ENCODE measurements around the gene OR2T27. TPM values are rescaled to one million over a fixed set of nuclear protein-coding genes. Genes with fewer than 3 reads are reported as not detected.
"Not testable (repeated sequence)": the region's sequence is repeated elsewhere in the genome, so short reads cannot be mapped to it uniquely, and the experiment has no call there.

The OR2T27 gene
- total RNA-seq = not detected

DNA sequence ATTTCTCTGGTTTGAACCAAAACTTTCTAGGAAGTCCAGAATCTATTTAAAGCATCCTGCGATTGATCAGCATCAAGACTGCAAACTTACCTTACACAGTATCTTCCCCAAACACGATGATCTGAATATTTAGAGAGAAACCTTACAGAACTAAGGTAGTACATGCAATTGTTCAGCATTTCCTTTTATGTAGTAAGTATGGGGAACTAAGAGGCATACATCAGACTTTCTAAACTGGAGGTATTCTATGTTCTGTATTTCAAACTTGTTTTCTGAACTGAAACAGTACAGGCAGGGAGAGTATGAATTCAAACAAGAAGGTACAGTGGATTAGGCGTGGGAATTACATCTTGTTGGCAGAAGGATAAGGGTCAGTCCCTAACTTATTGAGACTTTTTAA lies at the start of gene OR2T27:
TSS of gene OR2T27 (minus strand) at position 175 of the 400 bp plus-strand sequence. CDS start 4,644 bp downstream, outside the sequence.
- not testable (repeated sequence) for H3K27ac Mint-ChIP-seq; H3K9me3 Mint-ChIP-seq; ATAC-seq (replicated peaks); H3K4me3 Mint-ChIP-seq; H3K36me3 Mint-ChIP-seq (ENCODE audit: low read depth); H3K27me3 Mint-ChIP-seq; H3K4me1 Mint-ChIP-seq

DNA sequence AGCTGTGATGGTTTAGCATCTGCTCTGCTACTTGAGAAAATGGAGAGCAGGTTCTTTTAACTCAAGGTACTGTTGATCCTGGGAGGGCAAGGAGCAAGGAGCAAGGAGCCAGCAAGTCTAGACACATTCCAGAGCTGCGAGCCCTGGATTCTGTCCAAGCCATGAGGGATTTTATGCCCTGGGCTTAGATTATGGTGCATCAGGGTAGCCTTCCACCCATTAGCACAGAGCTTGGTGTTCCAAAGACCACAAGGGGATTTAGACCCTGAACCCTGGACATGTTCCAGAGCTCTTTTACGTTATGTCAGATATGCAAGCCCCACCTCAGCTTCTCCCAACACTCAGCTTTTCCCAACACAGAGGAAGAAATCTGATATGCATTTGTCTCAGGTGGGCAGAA lies 49.3 kb upstream of the OR2T27 start:
- no peak overlapping the region for H3K27ac Mint-ChIP-seq
- H3K27me3 Mint-ChIP-seq = peaks cover 18% of the 10 kb centered on the region

DNA sequence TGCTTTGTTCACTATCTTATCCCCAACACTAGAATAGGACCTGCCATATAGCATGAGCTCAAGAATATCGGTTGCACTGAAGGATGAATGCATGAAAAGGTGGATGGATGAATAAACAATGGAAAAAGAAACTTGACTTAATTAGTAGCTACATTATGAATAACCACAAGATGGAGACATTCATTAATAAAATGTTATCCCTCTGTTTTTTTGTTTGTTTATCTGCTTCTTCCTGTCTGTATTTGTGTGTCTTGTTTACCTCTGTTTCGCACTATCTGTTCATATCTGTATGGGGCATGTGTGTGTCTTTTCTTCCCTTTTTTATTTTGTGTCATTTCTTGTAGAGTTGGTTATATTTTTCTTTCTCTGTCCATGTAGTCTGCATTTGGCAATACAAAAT lies 48.3 kb upstream of the OR2T27 start:
- Mint-ChIP-seq H3K4me3 (no peak overlapping the region), H3K4me1 (no peaks in the 10 kb centered on the region), H3K27ac (no peak overlapping the region), H3K27me3 (peaks cover 15% of the 10 kb centered on the region), H3K36me3 (ENCODE audit: low read depth) (no peaks in the 10 kb centered on the region), H3K9me3 (no peaks in the 10 kb centered on the region)
- no peak for ATAC-seq (replicated peaks)

More for the DNA sequence above, 49.3 kb upstream of the OR2T27 start:
- H3K9me3 Mint-ChIP-seq = no peaks in the 10 kb centered on the region
- ATAC-seq (replicated peaks) = no peak
- no peaks in the 10 kb centered on the region for H3K36me3 Mint-ChIP-seq (ENCODE audit: low read depth)
- no peak overlapping the region for H3K4me3 Mint-ChIP-seq
- no peaks in the 10 kb centered on the region for H3K4me1 Mint-ChIP-seq

GRCh38 chr1:248702714-248703113 lies 47.4 kb upstream of the OR2T27 start, which contains the start of gene OR14I1:
OR14I1 (minus strand) TSS chr1:248702766.
- peak; percentile 23 for ATAC-seq (replicated peaks)
- Mint-ChIP-seq H3K9me3 (no peaks in the 10 kb centered on the region), H3K27ac (no peak within 1 kb of the TSS), H3K4me1 (no peaks in the 10 kb centered on the region), H3K4me3 (no peak within 1 kb of the TSS), H3K27me3 (peaks cover 12% of the 10 kb centered on the region), H3K36me3 (ENCODE audit: low read depth) (no peaks in the 10 kb centered on the region)

- H3K27ac Mint-ChIP-seq = no peak overlapping the region
- no peaks in the 10 kb centered on the region for H3K36me3 Mint-ChIP-seq (ENCODE audit: low read depth)
- H3K4me1 Mint-ChIP-seq = no peaks in the 10 kb centered on the region
- H3K9me3 Mint-ChIP-seq = no peaks in the 10 kb centered on the region
- no peak overlapping the region for H3K4me3 Mint-ChIP-seq
- no peak for ATAC-seq (replicated peaks)
- H3K27me3 Mint-ChIP-seq = peaks cover 14% of the 10 kb centered on the region
These were observed 43.8 kb upstream of the OR2T27 start for GRCh38 chr1:248699099-248699498.

GRCh38 chr1:248697907-248698306 lies 42.6 kb upstream of the OR2T27 start:
- Mint-ChIP-seq H3K27me3 (peaks cover 14% of the 10 kb centered on the region), H3K27ac (no peak overlapping the region), H3K4me1 (no peaks in the 10 kb centered on the region), H3K4me3 (no peak overlapping the region), H3K36me3 (ENCODE audit: low read depth) (no peaks in the 10 kb centered on the region), H3K9me3 (no peaks in the 10 kb centered on the region)
- ATAC-seq (replicated peaks) = no peak

DNA sequence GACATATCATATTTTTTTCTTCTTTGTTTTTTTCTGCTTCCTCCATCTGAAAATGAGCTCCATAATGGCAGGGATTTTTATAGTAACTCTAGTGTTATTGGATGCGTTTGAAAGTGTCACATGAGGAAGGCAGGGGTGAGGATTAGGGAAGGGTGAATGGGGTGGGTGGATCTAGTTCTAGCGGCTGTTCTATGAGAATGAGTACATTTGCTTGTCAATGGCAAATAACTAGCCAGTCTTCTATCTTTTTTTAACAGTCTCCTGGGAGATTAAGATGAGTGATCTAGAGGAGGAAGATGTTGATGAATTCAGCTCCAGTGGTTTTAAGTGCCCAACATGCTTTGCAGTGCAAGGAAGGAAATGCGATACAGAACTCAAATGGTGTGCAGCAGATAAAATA lies 41.4 kb upstream of the OR2T27 start:
- peaks cover 5% of the 10 kb centered on the region for H3K9me3 Mint-ChIP-seq
- ATAC-seq (replicated peaks) = no peak
- H3K27ac Mint-ChIP-seq = no peak overlapping the region
- no peaks in the 10 kb centered on the region for H3K36me3 Mint-ChIP-seq (ENCODE audit: low read depth)
- peaks cover 18% of the 10 kb centered on the region for H3K27me3 Mint-ChIP-seq
- no peak overlapping the region for H3K4me3 Mint-ChIP-seq
- no peaks in the 10 kb centered on the region for H3K4me1 Mint-ChIP-seq

GRCh38 chr1:248696261-248696660 lies 40.9 kb upstream of the OR2T27 start:
- peaks cover 18% of the 10 kb centered on the region for H3K27me3 Mint-ChIP-seq
- H3K9me3 Mint-ChIP-seq = peaks cover 5% of the 10 kb centered on the region
- ATAC-seq (replicated peaks) = peak; percentile 28
- no peak overlapping the region for H3K4me3 Mint-ChIP-seq
- H3K4me1 Mint-ChIP-seq = no peaks in the 10 kb centered on the region
- no peak overlapping the region for H3K27ac Mint-ChIP-seq
- no peaks in the 10 kb centered on the region for H3K36me3 Mint-ChIP-seq (ENCODE audit: low read depth)

DNA sequence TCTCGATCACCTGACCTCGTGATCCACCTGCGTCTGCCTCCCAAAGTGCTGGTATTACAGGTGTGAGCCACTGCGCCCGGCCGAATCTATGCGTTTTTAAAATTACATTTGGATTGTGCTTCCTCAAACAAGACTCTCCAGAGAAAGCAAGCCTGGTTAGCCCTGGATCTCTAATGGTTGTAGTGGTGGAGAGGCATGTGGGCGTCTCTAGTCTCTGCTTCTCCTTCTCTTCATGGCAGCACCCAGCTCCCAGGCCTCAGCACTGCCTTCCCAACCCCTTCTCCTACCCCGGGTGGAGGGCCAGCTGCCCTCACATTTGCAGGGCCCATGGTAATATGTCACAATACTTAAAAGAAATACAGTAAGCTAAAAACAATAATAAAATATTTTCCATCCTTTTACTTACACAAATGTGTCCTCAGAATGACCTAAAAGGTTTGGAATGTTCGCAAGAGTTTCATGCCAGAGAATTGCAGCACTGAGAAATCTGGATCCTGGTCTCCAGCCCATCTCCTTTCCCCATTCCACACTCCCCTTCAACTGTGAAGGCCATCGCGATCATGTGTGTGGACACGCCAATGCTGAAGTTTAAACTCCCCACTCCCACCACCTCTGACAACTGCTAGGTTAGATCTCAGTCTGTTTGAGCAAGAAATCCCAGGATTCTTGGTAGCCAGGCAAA lies 40.3 kb upstream of the OR2T27 start:
- no peak for ATAC-seq (replicated peaks)
- Mint-ChIP-seq H3K27me3 (peaks cover 18% of the 10 kb centered on the region), H3K27ac (no peak overlapping the region), H3K9me3 (peaks cover 5% of the 10 kb centered on the region), H3K4me3 (no peak overlapping the region), H3K4me1 (no peaks in the 10 kb centered on the region), H3K36me3 (ENCODE audit: low read depth) (no peaks in the 10 kb centered on the region)

- peaks cover 10% of the 10 kb centered on the region for H3K27me3 Mint-ChIP-seq
- no peaks in the 10 kb centered on the region for H3K36me3 Mint-ChIP-seq (ENCODE audit: low read depth)
- ATAC-seq (replicated peaks) = no peak
- H3K4me3 Mint-ChIP-seq = no peak overlapping the region
- peaks cover 5% of the 10 kb centered on the region for H3K9me3 Mint-ChIP-seq
- H3K4me1 Mint-ChIP-seq = no peaks in the 10 kb centered on the region
- H3K27ac Mint-ChIP-seq = no peak overlapping the region
These were observed 36.3 kb upstream of the OR2T27 start for GRCh38 chr1:248691567-248692155.

GRCh38 chr1:248688527-248689298 lies 33.4 kb upstream of the OR2T27 start:
- H3K9me3 Mint-ChIP-seq = peaks cover 5% of the 10 kb centered on the region
- peaks cover 4% of the 10 kb centered on the region for H3K27me3 Mint-ChIP-seq
- H3K4me1 Mint-ChIP-seq = no peaks in the 10 kb centered on the region
- H3K4me3 Mint-ChIP-seq = no peak overlapping the region
- no peak overlapping the region for H3K27ac Mint-ChIP-seq
- ATAC-seq (replicated peaks) = peak; percentile 43
- H3K36me3 Mint-ChIP-seq (ENCODE audit: low read depth) = no peaks in the 10 kb centered on the region

DNA sequence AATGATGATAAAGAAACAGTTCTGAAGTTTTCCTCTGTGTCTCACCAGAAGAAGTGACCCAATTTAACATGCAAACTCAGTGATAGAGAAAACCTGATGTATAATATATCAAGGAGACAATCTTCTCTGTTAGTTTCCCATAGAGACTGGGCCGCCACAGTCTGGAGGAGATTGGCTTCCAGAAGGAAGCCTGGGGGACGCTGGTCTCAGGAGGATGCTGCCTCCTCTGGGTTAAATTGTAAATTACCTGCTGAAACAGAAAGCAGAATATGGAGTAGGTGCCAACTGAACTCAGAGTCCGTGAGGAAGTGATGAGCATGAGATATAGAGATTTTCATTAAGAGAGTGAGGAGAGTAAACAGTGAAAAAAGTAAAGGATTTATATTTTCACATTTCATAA lies 31.5 kb upstream of the OR2T27 start:
- Mint-ChIP-seq H3K4me1 (no peaks in the 10 kb centered on the region), H3K4me3 (no peak overlapping the region), H3K36me3 (ENCODE audit: low read depth) (no peaks in the 10 kb centered on the region), H3K9me3 (no peaks in the 10 kb centered on the region), H3K27ac (no peak overlapping the region), H3K27me3 (no peaks in the 10 kb centered on the region)
- ATAC-seq (replicated peaks) = peak; percentile 63

GRCh38 chr1:248681651-248682050 lies 26.3 kb upstream of the OR2T27 start:
- ATAC-seq (replicated peaks) = no peak
- Mint-ChIP-seq H3K4me3 (no peak overlapping the region), H3K36me3 (ENCODE audit: low read depth) (no peaks in the 10 kb centered on the region)

DNA sequence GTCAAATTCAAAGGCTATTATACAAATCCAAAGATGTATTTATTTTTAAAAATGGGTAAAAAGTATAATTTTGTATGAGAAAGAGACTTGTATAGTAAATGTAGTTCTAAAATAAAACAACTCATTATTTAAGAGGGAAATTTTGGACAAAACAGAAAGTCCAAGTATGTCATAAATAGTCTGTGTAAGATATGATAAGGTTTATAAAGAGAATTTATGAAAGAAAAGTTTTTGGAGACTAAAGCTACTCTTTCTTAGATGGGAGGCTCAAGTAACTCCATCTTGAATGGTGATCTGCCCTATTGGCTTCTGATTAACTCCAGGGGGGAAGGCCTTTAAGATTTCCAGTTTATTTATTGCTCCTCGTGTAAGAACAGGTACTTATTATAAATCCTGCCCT lies 14.7 kb upstream of the OR2T27 start:
- Mint-ChIP-seq H3K36me3 (ENCODE audit: low read depth) (no peaks in the 10 kb centered on the region), H3K4me1 (no peaks in the 10 kb centered on the region), H3K27ac (no peak overlapping the region), H3K27me3 (peaks cover 4% of the 10 kb centered on the region), H3K4me3 (no peak overlapping the region), H3K9me3 (peaks cover 4% of the 10 kb centered on the region)
- no peak for ATAC-seq (replicated peaks)

More at GRCh38 chr1:248681651-248682050, 26.3 kb upstream of the OR2T27 start:
- Mint-ChIP-seq H3K27ac (no peak overlapping the region), H3K27me3 (peaks cover 4% of the 10 kb centered on the region), H3K9me3 (no peaks in the 10 kb centered on the region), H3K4me1 (no peaks in the 10 kb centered on the region)
